GM19467 (cell line): ENCODE measurements around the gene AWAT2.

Experiments
- ATAC-seq: cut with Tn5 transposase; IDR thresholded peaks from one replicate; pipeline ENCODE4 v1.9.1; 2021; ENCODE audit warnings: mild to moderate bottlenecking, moderate library complexity; ENCODE audit not compliant: unreplicated experiment

AWAT2 gene

GRCh38 chrX:70042399-70043371, 7.1 kb downstream of the AWAT2 start:
- ATAC-seq = no peak

GRCh38 chrX:70041993-70042392, 7.7 kb downstream of the AWAT2 start:
- no peak for ATAC-seq

- ATAC-seq = no peak
Measured at GRCh38 chrX:70039758-70040157, 10.0 kb downstream of the AWAT2 start.

GRCh38 chrX:70038951-70039350, 10.8 kb downstream of the AWAT2 start:
- ATAC-seq = no peak

- no peak for ATAC-seq
Measured at GRCh38 chrX:70038515-70038914, 11.2 kb downstream of the AWAT2 start.

GRCh38 chrX:70034646-70035045, 15.1 kb downstream of the AWAT2 start:
- ATAC-seq = no peak

- no peak for ATAC-seq
Measured at GRCh38 chrX:70033348-70034051, 16.2 kb downstream of the AWAT2 start.

GRCh38 chrX:70032792-70033191, 16.9 kb downstream of the AWAT2 start:
- ATAC-seq = no peak

GRCh38 chrX:70030301-70030767, 19.4 kb downstream of the AWAT2 start:
- ATAC-seq = peak; percentile 64

- ATAC-seq = no peak
Measured at GRCh38 chrX:70029863-70030262, 19.9 kb downstream of the AWAT2 start.

GRCh38 chrX:70026851-70027200, 22.9 kb downstream of the AWAT2 start:
- no peak for ATAC-seq

GRCh38 chrX:70026112-70026850, 23.5 kb downstream of the AWAT2 start:
- no peak for ATAC-seq

GRCh38 chrX:70025464-70025863, 24.3 kb downstream of the AWAT2 start:
- no peak for ATAC-seq

- ATAC-seq = no peak
Measured at GRCh38 chrX:70022616-70023015, 27.1 kb downstream of the AWAT2 start.

GRCh38 chrX:70016513-70016912, 33.2 kb downstream of the AWAT2 start:
- no peak for ATAC-seq

GRCh38 chrX:70013466-70014381, 36.0 kb downstream of the AWAT2 start:
- no peak for ATAC-seq

- no peak for ATAC-seq
Measured at GRCh38 chrX:70012756-70013155, 37.0 kb downstream of the AWAT2 start.

GRCh38 chrX:70009970-70010369, 39.8 kb downstream of the AWAT2 start:
- ATAC-seq = no peak

- ATAC-seq = no peak
Measured at GRCh38 chrX:70009049-70009448, 40.7 kb downstream of the AWAT2 start.

GRCh38 chrX:70007946-70008345, 41.8 kb downstream of the AWAT2 start:
- ATAC-seq = no peak
